ENCODE measurements around the gene TSGA10.
"Not testable (repeated sequence)": the region's sequence is repeated elsewhere in the genome, so short reads cannot be mapped to it uniquely, and the experiment has no call there.

Gene TSGA10

GRCh38 chr2:99152199-99152895 lies 2.4 kb downstream of the TSGA10 start:
- DNase-seq, result no peak

DNA sequence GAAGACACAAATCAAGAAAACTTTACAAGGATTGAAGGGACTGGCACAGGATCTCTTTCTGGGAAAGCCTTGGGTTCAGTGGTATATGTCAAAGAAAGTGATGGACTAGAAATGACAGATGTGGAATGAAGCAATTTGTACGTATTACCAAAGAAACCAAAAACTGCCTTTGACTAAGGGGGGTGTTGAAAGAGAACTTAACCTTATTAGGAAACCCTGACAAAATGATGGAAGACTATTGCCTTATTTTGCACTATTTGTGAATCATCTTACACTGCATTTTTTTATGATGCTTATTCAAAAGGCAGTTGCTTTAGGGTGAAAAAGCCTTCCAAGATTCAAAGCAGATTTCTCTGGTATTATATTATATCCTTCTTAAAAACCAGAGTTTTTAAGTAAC lies 4.0 kb downstream of the TSGA10 start:
- DNase-seq, result no peak

DNA sequence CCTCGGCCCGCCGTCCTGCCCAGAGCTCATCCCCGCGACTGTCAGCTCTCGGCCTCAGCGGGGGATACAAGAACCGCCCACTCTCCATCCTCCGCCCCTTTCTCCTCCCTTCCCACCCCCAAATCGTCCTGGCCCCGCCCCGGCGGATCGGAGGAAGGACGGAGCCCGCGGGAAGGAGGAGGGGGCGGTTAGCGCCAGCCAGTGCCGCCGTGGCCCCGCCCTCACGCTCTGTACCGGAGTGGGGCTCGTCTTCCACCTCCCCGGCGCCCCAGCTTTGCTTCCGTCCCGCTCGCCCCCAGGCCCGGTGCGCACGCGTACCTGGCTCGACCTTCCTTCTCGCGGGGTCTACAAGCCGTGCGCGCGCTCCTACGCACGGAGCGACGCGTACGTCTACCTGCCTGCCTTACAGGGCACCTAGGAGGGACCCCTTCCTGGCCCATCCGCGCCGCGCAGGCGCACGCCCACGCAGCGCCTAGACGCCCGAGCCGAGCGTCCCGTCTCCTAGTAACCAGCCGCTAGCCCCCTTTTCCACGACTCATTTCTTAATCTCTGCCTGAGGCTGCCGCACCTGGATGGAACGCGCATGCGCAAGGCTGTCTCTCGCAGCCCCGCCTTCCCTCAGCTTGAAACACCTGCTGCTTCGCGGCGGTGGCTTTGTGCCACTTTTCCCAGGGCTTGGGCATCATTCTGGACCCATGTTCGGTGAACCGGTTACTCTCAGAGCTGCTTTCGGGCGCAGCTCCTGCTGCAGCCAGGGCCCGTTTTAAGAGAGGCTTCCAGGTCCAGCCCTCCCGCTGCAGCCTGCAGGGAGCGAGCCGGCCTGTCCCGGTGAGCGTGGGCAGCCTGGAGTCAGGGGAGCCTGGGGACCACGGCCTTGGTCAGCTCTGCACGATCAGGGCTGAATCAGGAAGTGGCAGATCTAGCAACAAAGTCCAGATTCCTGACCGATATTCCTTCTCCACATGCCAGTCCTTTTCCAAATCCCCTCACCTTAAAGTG lies 13.3 kb downstream of the TSGA10 start, which contains the start of gene C2orf15:
C2orf15 (plus strand) TSS at position 598 of the 999 bp plus-strand sequence. CDS start 8,852 bp downstream, outside the sequence.
- peak; percentile 99 for DNase-seq

GRCh38 chr2:99140860-99141109 lies 14.0 kb downstream of the TSGA10 start:
- DNase-seq, result no peak

- DNase-seq, result no peak
These were observed 14.5 kb downstream of the TSGA10 start for GRCh38 chr2:99140056-99140859.

GRCh38 chr2:99139003-99139402 lies 15.7 kb downstream of the TSGA10 start:
- DNase-seq, result no peak

DNA sequence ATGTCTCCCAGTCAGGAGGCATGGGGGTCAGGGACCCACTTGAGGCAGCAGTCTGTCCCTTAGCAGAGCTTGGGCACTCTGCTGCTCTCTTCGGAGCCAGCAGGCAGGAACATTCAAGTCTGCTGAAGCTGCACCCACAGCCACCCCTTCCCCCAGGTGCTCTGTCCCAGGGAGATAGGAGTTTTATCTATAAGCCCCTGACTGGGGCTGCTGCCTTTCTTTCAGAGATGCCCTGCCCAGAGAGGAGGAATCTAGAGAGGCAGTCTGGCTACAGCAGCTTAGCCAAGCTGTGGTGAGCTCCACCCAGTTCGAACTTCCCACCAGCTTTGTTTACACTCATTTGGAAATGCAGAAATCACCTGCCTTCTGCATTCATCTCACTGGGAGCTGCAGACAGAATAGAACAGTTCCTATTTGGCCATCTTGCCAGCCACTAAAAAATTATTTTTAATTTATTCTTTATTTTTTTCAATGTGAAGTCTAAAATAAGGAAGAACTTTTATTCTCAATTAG lies 19.6 kb downstream of the TSGA10 start:
- not testable (repeated sequence) for DNase-seq

DNA sequence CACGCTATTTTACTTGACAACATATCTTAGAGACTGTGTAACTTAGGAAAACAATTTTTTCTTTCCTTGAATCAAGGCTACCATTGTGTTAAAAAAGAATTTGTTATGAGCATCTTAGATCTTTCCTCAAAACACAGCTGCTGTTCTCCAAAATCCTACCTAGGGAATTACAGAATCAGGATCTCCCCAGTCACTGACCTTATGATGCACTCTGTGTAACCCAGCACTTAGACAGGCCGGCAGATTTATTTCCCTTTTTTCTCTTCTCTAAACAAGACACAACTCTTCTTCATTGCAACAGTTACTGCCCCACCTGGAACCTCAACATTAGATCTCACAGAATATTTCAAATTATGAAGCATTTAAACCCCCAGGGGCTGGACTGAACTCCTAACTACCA lies 26.8 kb downstream of the TSGA10 start:
- no peak for DNase-seq

DNA sequence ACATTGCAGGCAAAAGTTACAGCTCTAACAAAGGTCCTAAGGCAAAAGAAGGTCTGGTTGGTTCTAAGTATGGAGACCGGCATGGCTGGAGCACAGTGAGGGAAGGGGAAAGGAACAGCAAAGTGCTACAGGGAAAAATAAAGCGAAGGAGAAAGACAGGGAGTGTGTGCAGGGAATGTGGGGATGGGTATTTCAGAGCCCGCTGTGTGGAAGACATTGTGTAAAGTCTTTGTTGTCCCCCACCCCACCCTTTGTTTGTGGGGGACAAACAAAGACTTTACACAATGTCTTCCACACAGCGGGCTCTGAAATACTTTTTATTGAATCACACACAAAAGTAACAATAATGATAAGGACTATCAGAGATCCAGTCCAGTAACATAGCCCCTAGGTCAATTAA lies 42.1 kb downstream of the TSGA10 start:
- DNase-seq, result no peak

- no peak for DNase-seq
These were observed 42.8 kb downstream of the TSGA10 start for GRCh38 chr2:99111945-99112344.

GRCh38 chr2:99111236-99111635 lies 43.5 kb downstream of the TSGA10 start:
- DNase-seq, result no peak

DNA sequence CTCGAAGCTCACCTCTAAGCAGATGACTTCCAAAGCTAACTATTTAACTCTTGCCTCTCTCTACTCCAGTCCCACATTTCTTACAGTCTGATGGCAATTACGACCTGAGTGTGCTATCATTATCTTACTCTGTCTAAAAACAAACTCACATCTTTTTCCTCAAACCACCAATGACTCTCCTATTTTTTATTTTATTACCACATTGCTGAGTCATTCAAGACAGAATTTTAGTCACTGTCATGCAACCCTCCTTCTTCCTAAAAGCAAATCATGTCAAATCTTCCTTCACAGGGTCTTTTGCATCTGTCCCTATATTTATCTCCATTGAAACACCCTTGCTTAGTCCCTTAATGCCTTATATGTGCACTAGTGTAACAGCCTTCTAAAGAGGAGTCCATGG lies 47.8 kb downstream of the TSGA10 start:
- no peak for DNase-seq

GRCh38 chr2:99104006-99104405 lies 50.7 kb downstream of the TSGA10 start:
- no peak for DNase-seq

DNA sequence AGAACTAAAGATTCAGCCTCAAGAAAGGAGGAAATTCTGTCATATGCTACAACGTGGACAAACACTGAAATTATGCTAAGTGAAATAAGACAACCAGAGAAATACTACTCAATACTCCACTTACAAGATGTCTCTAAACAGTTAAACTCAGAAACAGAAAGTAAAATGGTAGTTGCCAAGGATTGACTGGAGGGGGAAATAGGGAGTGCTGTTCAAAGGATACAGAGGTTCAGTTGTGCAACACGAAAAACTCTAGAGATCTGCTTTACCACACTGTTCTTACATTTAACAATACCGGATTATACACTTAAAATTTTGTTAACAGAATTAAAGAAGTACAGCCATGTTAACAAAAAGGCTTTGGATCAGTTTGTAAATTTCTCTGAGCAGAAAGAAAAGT lies 53.0 kb downstream of the TSGA10 start:
- DNase-seq, result no peak

DNA sequence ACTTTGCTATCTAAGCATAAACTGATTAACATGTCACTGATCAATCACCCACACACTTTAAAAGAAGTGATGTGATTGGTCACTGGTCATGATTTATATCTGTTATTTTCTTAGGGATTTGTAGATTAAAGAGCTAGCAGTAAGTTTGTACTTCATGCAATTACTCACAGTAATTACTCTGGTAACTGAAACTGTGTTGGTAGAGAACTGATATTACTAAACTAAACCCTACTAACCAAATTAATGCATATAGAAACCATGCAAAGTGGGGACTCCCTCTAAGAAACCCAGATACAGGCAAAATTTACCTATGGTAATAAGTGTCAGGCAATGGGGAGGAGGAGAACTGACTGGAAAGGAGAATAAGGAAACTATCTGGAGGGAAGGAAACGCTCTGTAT lies 58.0 kb downstream of the TSGA10 start:
- DNase-seq, result no peak

- no peak for DNase-seq
These were observed 66.7 kb downstream of the TSGA10 start for GRCh38 chr2:99088017-99088416.

DNA sequence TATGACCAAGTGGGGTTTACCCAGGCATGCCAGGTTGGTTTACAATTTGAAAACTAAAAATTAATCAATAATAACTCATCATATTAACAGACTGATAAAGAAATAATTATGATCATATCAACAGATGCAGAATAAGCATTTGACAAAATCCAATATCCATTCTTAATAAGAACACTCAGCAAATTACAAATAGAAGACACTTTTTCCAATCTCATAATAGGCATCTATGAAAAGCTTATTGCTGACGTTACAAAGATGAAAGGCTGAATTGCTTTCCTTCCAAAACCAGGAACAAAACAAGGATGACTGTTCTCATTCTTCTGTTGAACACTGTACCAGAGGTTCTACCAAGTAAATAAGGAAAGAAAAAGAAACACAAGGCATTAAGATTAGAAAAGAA lies 68.4 kb downstream of the TSGA10 start:
- DNase-seq, result no peak

DNA sequence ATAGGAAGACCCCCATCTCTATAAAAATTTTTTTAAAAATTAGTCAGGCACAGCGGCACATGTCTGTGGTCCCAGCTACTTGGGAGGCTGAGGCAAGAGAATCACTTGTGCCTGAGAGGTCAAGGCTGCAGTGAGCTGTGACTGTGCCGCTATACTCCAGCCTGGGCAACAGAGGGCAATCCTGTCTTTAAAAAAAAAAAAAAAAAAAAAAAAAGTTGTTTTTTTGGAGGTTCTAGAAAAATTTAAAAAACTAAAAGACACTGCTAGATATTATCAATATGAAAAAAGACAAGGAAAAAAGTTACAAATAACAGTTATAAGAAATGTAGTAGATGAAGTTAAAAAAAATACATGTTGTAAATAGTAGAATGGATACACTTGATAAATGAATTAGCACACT lies 69.3 kb downstream of the TSGA10 start:
- DNase-seq, result no peak

DNA sequence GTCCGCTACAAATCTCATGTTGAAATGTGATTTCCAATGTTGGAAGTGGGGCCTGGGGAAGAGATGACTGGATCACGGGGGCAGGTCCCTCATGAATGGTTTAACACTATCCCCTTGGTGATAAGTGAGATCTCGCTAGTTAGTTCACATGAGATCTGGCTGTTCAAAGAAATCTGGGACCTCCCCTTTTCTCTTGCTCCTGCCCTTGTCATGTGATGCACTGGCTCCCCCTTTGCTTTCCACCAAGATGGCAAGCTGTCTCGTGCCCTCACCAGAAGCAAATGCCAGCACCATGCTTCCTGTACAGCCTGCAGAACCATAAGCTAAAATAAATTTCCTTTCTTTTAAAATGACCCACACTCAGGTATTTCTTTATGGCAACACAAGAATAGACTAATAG lies 70.5 kb downstream of the TSGA10 start:
- DNase-seq, result no peak

DNA sequence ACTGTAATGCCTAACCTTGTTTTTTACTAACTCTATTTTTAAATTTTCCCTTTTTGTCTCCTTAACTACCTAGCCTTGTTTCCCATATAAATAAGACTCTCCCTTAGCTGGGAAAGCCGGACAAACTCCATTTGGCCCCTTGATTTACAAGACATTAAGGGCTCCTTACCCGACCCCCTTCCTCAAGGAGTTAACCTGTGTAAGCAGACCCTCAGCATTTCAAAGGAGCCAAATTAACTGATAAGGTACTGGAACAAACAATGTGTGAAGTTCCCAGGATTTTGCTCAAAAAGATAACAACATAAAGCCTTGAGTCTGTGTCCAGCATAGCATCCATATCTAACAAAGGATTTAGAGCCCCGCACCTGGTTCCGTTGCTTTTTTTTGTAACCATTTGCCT lies 72.9 kb downstream of the TSGA10 start:
- DNase-seq, result no peak

DNA sequence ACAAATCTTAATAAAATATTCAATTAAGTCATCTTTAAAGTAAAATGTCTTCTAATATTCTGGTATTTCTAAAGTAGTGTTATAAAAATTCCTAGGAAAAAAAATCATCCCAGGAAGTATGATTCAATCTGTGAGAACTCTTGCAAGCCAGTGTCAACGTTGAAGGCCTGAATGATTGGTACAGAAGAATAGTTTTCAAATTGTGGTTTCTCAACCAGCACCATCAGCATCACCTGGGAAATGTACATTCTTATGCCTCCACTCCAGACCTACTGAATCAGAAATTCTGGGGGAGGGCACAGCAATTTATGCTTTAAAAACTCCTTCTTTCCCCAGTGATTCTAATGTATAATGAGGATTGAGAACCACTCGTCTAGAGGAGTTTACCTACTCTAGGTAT lies 75.5 kb downstream of the TSGA10 start:
- DNase-seq, result no peak

GRCh38 chr2:99072551-99072950 lies 82.2 kb downstream of the TSGA10 start:
- peak; percentile 93 for DNase-seq

Measured in DMS79 treated with DMSO at 0.1 percent for 48 hours (cell line).